NCI-H128 (cell line): ENCODE measurements around the gene DHRS13.
"Not testable (repeated sequence)": the region's sequence is repeated elsewhere in the genome, so short reads cannot be mapped to it uniquely, and the experiment has no call there.

Experiments
- DNase-seq: peaks from one replicate; lab custom pipeline; 2025; ENCODE audit not compliant: unreplicated experiment; lab: John Stamatoyannopoulos, UW

Gene DHRS13

GRCh38 chr17:28904800-28905199 is 1.9 kb upstream of the DHRS13 start:
- no peak for DNase-seq

GRCh38 chr17:28903546-28903841 is 615 bp upstream of the DHRS13 start:
- DNase-seq = not testable (repeated sequence)

- DNase-seq = peak; percentile 14
Measured at GRCh38 chr17:28901866-28902818, 737 bp downstream of the DHRS13 start.

- no peak for DNase-seq
Measured at GRCh38 chr17:28900986-28901726, 1.7 kb downstream of the DHRS13 start.

GRCh38 chr17:28899212-28899815 is 3.6 kb downstream of the DHRS13 start:
- no peak for DNase-seq

GRCh38 chr17:28898527-28898955 is 4.3 kb downstream of the DHRS13 start:
- no peak for DNase-seq

GRCh38 chr17:28897769-28898526 is 4.9 kb downstream of the DHRS13 start:
- DNase-seq = no peak

GRCh38 chr17:28896884-28897768 is 5.8 kb downstream of the DHRS13 start, which contains the start of gene FLOT2:
Gene FLOT2, minus strand, starts transcription at chr17:28897733. Its CDS starts 159 bp downstream, at chr17:28897574.
- peak; percentile 12 for DNase-seq

- DNase-seq = no peak
Measured at GRCh38 chr17:28896491-28896883, 6.4 kb downstream of the DHRS13 start.

- DNase-seq = no peak
Measured at GRCh38 chr17:28895794-28896447, 7.0 kb downstream of the DHRS13 start.

- DNase-seq = not testable (repeated sequence)
Measured at GRCh38 chr17:28893248-28894183, 9.4 kb downstream of the DHRS13 start.

GRCh38 chr17:28892024-28892423 is 10.9 kb downstream of the DHRS13 start:
- no peak for DNase-seq

- no peak for DNase-seq
Measured at GRCh38 chr17:28891201-28891600, 11.7 kb downstream of the DHRS13 start.

GRCh38 chr17:28889996-28890395 is 12.9 kb downstream of the DHRS13 start:
- DNase-seq = no peak

- DNase-seq = no peak
Measured at GRCh38 chr17:28888832-28889231, 14.0 kb downstream of the DHRS13 start.

GRCh38 chr17:28887871-28888471 is 14.9 kb downstream of the DHRS13 start:
- no peak for DNase-seq

GRCh38 chr17:28885951-28886350 is 16.9 kb downstream of the DHRS13 start:
- DNase-seq = no peak

- DNase-seq = no peak
Measured at GRCh38 chr17:28885363-28885762, 17.5 kb downstream of the DHRS13 start.
